WTC11 (cell line): ENCODE data around the gene UNC5A. TPM values are rescaled to one million over a fixed set of nuclear protein-coding genes. Genes with fewer than 3 reads are reported as not detected.

ENCODE experiments used
- ATAC-seq: fragments of 200-7000 bp; cut with Tn5 transposase; 2 replicates; pipeline ENCODE4 v1.10.0; 2021; ENCODE audit warnings: mild to moderate bottlenecking, moderate library complexity
- CTCF ChIA-PET: fragments of 300-600 bp; sonication (Branson Sonifier 250); formaldehyde crosslinking; loops from one replicate; lab custom pipeline; 2021; ENCODE audit warnings: antibody characterized with exemption; lab: Charles Lee
- POLR2A ChIA-PET: fragments of 350-600 bp; sonication (Branson Sonifier 250); formaldehyde crosslinking; loops from one replicate; lab custom pipeline; 2021; ENCODE audit warnings: antibody characterized with exemption; lab: Charles Lee
- DNase-seq: peaks from one replicate; pipeline ENCODE4 v3.0.0; 2021; ENCODE audit warnings: low spot score
- H3K27ac Mint-ChIP-seq: 2 replicates; pipeline ENCODE4 v1.8.0; 2021; ENCODE audit warnings: mixed read lengths
- H3K27me3 Mint-ChIP-seq: 2 replicates; pipeline ENCODE4 v1.8.0; 2021; ENCODE audit warnings: low read depth, mild to moderate bottlenecking, moderate library complexity, mixed read lengths
- H3K36me3 Mint-ChIP-seq: 2 replicates; pipeline ENCODE4 v1.8.0; 2021; ENCODE audit warnings: mixed read lengths
- H3K4me1 Mint-ChIP-seq: 2 replicates; pipeline ENCODE4 v1.8.0; 2022; ENCODE audit warnings: mixed read lengths
- H3K4me3 Mint-ChIP-seq: 2 replicates; pipeline ENCODE4 v1.8.0; 2021; ENCODE audit warnings: mild to moderate bottlenecking, moderate library complexity, mixed read lengths
- H3K9me3 Mint-ChIP-seq: 2 replicates; pipeline ENCODE4 v1.8.0; 2021; ENCODE audit warnings: mixed read lengths
- ATF6 ChIP-seq: sonication (generic); formaldehyde crosslinking; IDR thresholded peaks from 2 replicates; pipeline ENCODE4 v1.8.1; 2023; ENCODE audit warnings: mild to moderate bottlenecking, missing genetic modification reagents
- EMX1 ChIP-seq: fragments of 250-450 bp; sonication (Bioruptor Pico); IDR thresholded peaks from 2 replicates; pipeline ENCODE4 v1.8.0; 2021; ENCODE audit warnings: mild to moderate bottlenecking
- ETV6 ChIP-seq: sonication (generic); formaldehyde crosslinking; IDR thresholded peaks from 2 replicates; pipeline ENCODE4 v1.8.1; 2022; ENCODE audit warnings: mild to moderate bottlenecking, missing genetic modification reagents
- FOXK1 ChIP-seq: sonication (generic); formaldehyde crosslinking; IDR thresholded peaks from 2 replicates; pipeline ENCODE4 v1.8.0; 2022; ENCODE audit warnings: mild to moderate bottlenecking, moderate library complexity, missing genetic modification reagents
- FOXP4 ChIP-seq: sonication (generic); formaldehyde crosslinking; IDR thresholded peaks from 2 replicates; pipeline ENCODE4 v1.8.0; 2022; ENCODE audit warnings: mild to moderate bottlenecking, missing genetic modification reagents
- NFATC4 ChIP-seq: fragments of 250-450 bp; sonication (Bioruptor Pico); IDR thresholded peaks from 2 replicates; pipeline ENCODE4 v1.9.0; 2021; ENCODE audit warnings: mild to moderate bottlenecking
- NFE2L1 ChIP-seq: sonication (generic); formaldehyde crosslinking; IDR thresholded peaks from 2 replicates; pipeline ENCODE4 v1.8.1; 2023; ENCODE audit warnings: missing genetic modification reagents
- NR2C2 ChIP-seq: sonication (generic); formaldehyde crosslinking; IDR thresholded peaks from 2 replicates; pipeline ENCODE4 v1.8.0; 2022; ENCODE audit warnings: mild to moderate bottlenecking, missing genetic modification reagents
- SP1 ChIP-seq: sonication (generic); formaldehyde crosslinking; conservative IDR thresholded peaks from 2 replicates; pipeline ENCODE4 v1.8.1; 2022; ENCODE audit warnings: missing genetic modification reagents
- USF2 ChIP-seq: sonication (generic); formaldehyde crosslinking; IDR thresholded peaks from 2 replicates; pipeline ENCODE4 v1.8.1; 2023; ENCODE audit warnings: mild to moderate bottlenecking, missing genetic modification reagents, moderate library complexity
- ZBTB21 ChIP-seq: sonication (generic); formaldehyde crosslinking; IDR thresholded peaks from 2 replicates; pipeline ENCODE4 v1.8.1; 2023; ENCODE audit warnings: mild to moderate bottlenecking, missing genetic modification reagents, borderline replicate concordance
- ZMAT4 ChIP-seq: fragments of 250-450 bp; sonication (Bioruptor Pico); IDR thresholded peaks from 2 replicates; pipeline ENCODE4 v1.9.0; 2021; ENCODE audit warnings: mild to moderate bottlenecking
- ZNF281 ChIP-seq: sonication (generic); formaldehyde crosslinking; IDR thresholded peaks from 2 replicates; pipeline ENCODE4 v1.8.0; 2023; ENCODE audit warnings: mild to moderate bottlenecking, missing genetic modification reagents
- ZNF396 ChIP-seq: fragments of 250-450 bp; sonication (Bioruptor Pico); IDR thresholded peaks from 2 replicates; pipeline ENCODE4 v1.8.0; 2021; ENCODE audit warnings: mild to moderate bottlenecking, moderate library complexity, borderline replicate concordance
- ZNF532 ChIP-seq: fragments of 250-450 bp; sonication (Bioruptor Pico); IDR thresholded peaks from 2 replicates; pipeline ENCODE4 v1.9.0; 2021; ENCODE audit warnings: mild to moderate bottlenecking, borderline replicate concordance
- ZSCAN18 ChIP-seq: fragments of 250-450 bp; sonication (Bioruptor Pico); IDR thresholded peaks from 2 replicates; pipeline ENCODE4 v2.1.2; 2022; ENCODE audit warnings: mild to moderate bottlenecking, moderate library complexity
- total RNA-seq: library from RNA; stranded (reverse); gene quantifications from 3 replicates; pipeline ENCODE4 v1.2.3, GENCODE V29; 2021

Gene UNC5A
- total RNA-seq, 1 experiment from 2014 or later, result 10.2 TPM

- peaks cover 16% of the 10 kb centered on the region for H3K9me3 Mint-ChIP-seq
- no peak overlapping the region for H3K4me3 Mint-ChIP-seq
- no peak for DNase-seq
- peaks cover 2% of the 10 kb centered on the region; the same call in 1 of the 2 replicates for H3K36me3 Mint-ChIP-seq
- CTCF ChIA-PET, result interaction anchor here (0.6 to 2.4 kb wide), 10 partner anchors 10 to 1044 kb away, joined by 3 to 16 read pairs (median 4); no protein-coding TSS in a partner anchor
- TF ChIP-seq NFE2L1 (CRISPR knock-in tag) (peak; percentile 44; the same call in 1 of the 2 replicates), FOXP4 (no peak), ZSCAN18 (CRISPR knock-in tag) (no peak), NR2C2 (no peak), EMX1 (no peak), USF2 (CRISPR knock-in tag) (no peak), ETV6 (CRISPR knock-in tag) (peak; percentile 26; the same call in 1 of the 2 replicates), ZNF396 (no peak), ZNF281 (CRISPR knock-in tag) (0 out of 2 replicates have a peak, but pooled peaks have one; percentile 41), SP1 (CRISPR knock-in tag) (no peak), NFATC4 (CRISPR knock-in tag) (no peak)
- TF ChIP-seq, all 79 proteins: peak for 3
- H3K4me1 Mint-ChIP-seq, result peaks cover 24% of the 10 kb centered on the region
- H3K27ac Mint-ChIP-seq, result no peak overlapping the region
- peaks cover 2% of the 10 kb centered on the region; the same call in 1 of the 2 replicates for H3K27me3 Mint-ChIP-seq
- peak; percentile 82 for ATAC-seq
- POLR2A ChIA-PET, result interaction anchor here (0.7 to 1.1 kb wide), 2 partner anchors 74 to 96 kb away, joined by 3 read pairs; no protein-coding TSS in a partner anchor
Measured at GRCh38 chr5:176774216-176775171, 35.9 kb upstream of the UNC5A start.

- ChIA-PET CTCF (interaction anchor here (1.0 to 2.4 kb wide), 7 partner anchors 9 to 179 kb away, joined by 3 to 16 read pairs (median 4); no protein-coding TSS in a partner anchor), POLR2A (interaction anchor here (1.1 kb wide), 1 partner anchor 75 kb away, joined by 3 read pairs; no protein-coding TSS in a partner anchor)
- Mint-ChIP-seq H3K9me3 (peaks cover 16% of the 10 kb centered on the region), H3K27me3 (peaks cover 2% of the 10 kb centered on the region; the same call in 1 of the 2 replicates), H3K36me3 (peaks cover 2% of the 10 kb centered on the region; the same call in 1 of the 2 replicates), H3K27ac (no peak overlapping the region), H3K4me1 (peaks cover 24% of the 10 kb centered on the region), H3K4me3 (no peak overlapping the region)
- no peak for DNase-seq
- no peak for ATAC-seq
- TF ChIP-seq ZSCAN18 (CRISPR knock-in tag), result no peak
- TF ChIP-seq ZBTB21 (CRISPR knock-in tag), result no peak
- TF ChIP-seq ATF6 (CRISPR knock-in tag), result no peak
- no peak for TF ChIP-seq ZNF532 (CRISPR knock-in tag)
- TF ChIP-seq ZMAT4 (CRISPR knock-in tag), result no peak
- no peak for TF ChIP-seq FOXK1 (CRISPR knock-in tag)
Measured at GRCh38 chr5:176775409-176775808, 35.0 kb upstream of the UNC5A start.
